HG03196 (cell line): ENCODE data around the gene PQBP1.
"Not testable (repeated sequence)": the region's sequence is repeated elsewhere in the genome, so short reads cannot be mapped to it uniquely, and the experiment has no call there.

Experiments
- ATAC-seq: cut with Tn5 transposase; IDR thresholded peaks from one replicate; pipeline ENCODE4 v1.9.1; 2021; ENCODE audit not compliant: unreplicated experiment

PQBP1 gene

GRCh38 chrX:48897625-48898306, at the start of gene PQBP1, which contains the start of gene TIMM17B:
PQBP1 (plus strand) TSS chrX:48897930; CDS start chrX:48898510, 580 bp downstream.
TIMM17B (minus strand) TSS chrX:48897768; CDS start chrX:48897749, 19 bp downstream.
- peak; percentile 88 for ATAC-seq

DNA sequence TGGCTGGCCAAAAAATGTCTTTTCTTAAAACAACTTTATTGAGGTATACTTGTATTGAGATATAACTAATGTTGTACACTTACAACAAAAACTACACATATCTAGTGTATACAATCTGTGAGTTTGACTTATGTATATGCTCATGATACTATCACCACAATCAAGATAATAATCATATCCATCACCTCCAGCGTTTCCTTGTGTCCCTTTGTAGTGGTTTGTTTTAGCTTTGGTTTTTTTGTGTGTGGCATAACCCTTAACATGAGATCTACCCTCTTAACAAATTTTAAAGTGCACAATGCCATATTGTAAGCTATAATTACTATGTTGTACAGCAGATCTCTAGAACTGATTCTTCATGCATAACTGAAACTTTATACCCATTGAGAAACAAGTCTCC, 48.9 kb upstream of the PQBP1 start:
- no peak for ATAC-seq

GRCh38 chrX:48852857-48853256, 44.9 kb upstream of the PQBP1 start:
- no peak for ATAC-seq

DNA sequence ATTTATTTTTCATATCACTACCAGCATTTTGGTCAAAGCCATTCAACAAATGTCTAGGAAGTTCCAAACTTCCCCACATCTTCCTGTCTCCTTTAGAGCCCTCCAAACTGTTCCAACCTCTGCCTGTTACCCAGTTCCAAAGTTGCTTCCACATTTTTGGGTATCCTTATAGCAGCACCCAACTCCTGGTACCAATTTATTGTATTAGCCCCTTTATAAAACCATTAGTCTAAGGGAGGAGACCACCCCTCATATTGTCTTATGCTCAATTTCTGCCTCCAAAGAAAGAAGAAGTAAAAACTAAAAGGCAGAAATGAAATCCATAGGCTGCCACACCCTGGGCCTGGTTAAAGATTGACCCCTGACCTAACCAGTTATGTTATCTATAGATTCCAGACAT, 44.2 kb upstream of the PQBP1 start:
- not testable (repeated sequence) for ATAC-seq

- ATAC-seq, result not testable (repeated sequence)
These were observed 43.5 kb upstream of the PQBP1 start for GRCh38 chrX:48854121-48854804.

GRCh38 chrX:48854898-48855297, 42.8 kb upstream of the PQBP1 start:
- ATAC-seq, result no peak

GRCh38 chrX:48864210-48864609, 33.5 kb upstream of the PQBP1 start:
- no peak for ATAC-seq

DNA sequence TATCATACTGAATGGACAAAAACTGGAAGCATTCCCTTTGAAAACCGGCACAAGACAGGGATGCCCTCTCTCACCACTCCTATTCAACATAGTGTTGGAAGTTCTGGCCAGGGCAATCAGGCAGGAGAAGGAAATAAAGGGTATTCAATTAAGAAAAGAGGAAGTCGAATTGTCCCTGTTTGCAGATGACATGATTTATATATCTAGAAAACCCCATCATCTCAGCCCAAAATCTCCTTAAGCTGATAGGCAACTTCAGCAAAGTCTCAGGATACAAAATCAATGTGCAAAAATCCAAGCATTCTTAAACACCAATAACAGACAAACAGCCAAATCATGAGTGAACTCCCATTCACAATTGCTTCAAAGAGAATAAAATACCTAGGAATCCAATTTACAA, 25.7 kb upstream of the PQBP1 start:
- ATAC-seq, result not testable (repeated sequence)

DNA sequence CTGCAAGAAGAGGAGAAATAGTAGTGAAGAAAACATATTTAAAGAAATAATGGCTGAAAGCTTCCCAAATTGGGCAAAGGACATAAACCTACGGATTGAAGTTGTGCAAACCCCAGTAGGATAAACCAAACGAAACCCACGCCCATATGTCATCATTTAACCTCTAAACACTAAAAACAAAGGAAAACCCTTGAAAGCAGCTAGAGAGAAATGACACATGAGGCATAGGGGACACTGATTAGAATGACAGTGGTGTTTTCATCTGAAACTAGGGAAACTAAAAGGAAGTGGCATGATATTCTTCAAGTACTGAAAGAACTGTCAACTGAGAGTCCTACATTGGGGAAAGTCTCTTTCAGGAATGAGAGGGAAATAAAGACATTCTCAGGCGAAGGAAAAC, 20.8 kb upstream of the PQBP1 start:
- ATAC-seq, result not testable (repeated sequence)

DNA sequence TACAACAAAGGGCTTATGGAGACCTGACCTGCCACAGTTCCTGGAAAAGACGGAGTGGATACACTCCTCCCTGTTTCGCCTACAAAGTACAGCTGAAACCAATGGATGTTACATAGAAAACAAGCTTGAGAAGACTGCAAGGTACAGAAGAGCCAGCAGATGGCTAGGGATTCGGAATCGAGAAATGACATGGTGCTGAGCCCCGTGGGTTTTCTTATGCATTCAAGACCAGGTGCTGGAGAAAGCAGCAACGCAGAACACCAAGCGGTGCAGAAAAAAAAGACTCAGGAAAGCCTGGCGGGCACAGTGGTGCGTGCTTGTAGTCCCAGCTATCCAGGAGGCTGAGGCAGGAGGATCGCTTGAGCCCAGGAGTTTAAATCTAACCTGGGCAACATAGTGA, 14.0 kb upstream of the PQBP1 start:
- no peak for ATAC-seq

- ATAC-seq, result not testable (repeated sequence)
These were observed 11.1 kb upstream of the PQBP1 start for GRCh38 chrX:48886586-48886985.

DNA sequence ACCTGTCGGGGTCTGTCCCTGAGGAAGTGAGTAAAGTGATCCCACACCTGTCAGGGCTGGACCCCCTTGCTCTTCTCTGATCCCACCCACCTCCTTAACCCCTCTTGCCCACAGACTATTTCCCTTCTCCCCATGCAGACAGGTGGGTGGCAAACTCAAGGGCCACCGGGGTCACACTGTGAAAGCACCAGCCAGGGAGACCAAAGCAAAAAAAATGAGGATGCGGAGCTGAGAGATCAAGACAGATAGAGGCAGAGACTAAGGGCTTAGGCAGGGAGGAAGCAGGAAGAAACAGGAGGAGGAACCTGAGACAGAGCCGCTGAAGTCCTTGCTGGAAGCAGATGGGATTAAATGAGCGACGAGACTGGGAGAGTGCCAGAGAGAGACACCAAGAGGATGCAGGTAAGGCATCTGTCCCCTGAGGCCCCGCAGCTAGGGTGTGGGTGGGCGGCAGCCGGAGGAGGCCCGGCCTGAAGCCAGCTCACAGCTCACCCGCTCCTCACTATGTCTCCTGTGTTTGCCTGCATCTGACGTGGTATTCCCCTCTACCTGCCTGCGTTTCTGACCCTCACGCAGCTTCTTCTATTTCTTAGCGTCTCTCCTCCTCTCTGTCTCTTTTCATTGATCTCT, 7.3 kb upstream of the PQBP1 start:
- ATAC-seq, result no peak

DNA sequence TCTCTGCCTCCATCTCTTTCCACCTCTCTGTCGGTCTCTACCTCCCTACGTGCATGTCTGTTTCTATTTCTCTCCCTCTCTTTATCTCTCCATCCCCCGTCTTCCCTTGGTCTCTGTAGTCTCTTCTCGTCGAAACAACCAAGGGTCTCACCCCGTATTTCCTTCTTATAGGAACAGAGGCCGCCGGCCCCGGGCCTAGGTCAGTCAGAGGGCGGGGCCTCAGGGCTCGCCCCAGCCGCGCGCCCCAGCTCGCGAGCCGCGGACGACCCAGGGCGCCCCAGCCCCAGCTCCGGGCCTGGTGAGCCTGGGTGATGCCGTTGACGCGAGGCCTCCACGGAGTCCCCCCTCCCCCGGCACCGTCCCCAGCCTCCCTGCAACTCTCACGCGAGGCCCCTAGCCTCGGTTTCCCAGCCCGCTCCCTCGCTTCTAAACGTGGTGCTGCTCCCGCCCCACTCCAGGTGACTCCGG, 6.8 kb upstream of the PQBP1 start:
- ATAC-seq, result peak; percentile 31

GRCh38 chrX:48891402-48892288, 6.1 kb upstream of the PQBP1 start:
- peak; percentile 75 for ATAC-seq

GRCh38 chrX:48892896-48893295, 4.8 kb upstream of the PQBP1 start:
- no peak for ATAC-seq

GRCh38 chrX:48893556-48894348, 4.0 kb upstream of the PQBP1 start:
- ATAC-seq, result no peak

- no peak for ATAC-seq
These were observed 2.8 kb upstream of the PQBP1 start for GRCh38 chrX:48894891-48895290.

DNA sequence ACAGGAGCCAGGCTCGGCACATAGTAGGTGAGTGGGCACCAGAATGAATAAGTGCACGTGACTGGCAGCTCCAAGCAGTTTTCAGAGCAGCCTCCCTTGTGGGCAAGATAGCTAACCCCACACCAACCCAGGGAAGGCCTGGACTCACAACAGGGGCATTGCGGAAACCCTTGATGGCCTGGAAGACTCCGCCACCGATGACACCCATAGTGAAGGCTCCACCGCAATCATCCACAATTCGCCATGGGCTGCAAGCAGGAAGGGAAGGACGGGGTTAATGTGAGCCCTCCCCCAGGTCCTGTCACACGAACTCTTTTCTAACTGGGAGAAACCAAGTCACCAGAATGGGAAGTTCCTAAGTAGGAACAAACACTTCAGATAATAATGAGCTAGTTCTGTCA, 1.1 kb upstream of the PQBP1 start:
- ATAC-seq, result no peak

DNA sequence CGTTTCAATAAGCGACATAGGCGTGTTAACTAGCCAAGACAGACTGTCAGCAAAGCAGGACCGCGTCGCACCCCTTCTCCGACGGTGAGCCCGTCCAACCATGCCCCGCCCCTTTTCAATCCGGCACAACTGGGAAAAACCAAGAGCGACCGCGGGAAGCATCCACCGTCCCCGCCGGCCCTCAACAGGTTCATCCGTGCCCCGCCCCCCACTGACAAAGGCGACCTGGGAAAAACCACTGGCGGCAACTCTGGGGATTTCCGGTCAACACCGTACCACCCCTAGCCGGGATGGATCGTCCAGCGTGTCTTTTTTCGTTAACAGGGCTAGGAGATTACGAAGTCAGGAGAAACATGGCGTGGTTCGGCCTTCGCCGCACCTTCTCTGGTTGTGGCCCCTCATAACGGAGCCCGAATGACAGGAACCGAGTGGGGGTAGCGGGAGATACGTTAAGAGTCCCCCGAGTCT, 539 bp upstream of the PQBP1 start:
- peak; percentile 9 for ATAC-seq

GRCh38 chrX:48899078-48899410, 1.3 kb downstream of the PQBP1 start:
- no peak for ATAC-seq
